Stimulated activated CD8-positive, alpha-beta memory T cell treated with anti-CD3 and anti-CD28 coated beads, Interleukin-15, amount 100 ng/mL, for 1 hour (primary cell): ENCODE results near the gene RBMS2.
"Not testable (repeated sequence)": the region's sequence is repeated elsewhere in the genome, so short reads cannot be mapped to it uniquely, and the experiment has no call there.

Source experiments
- DNase-seq: peaks from one replicate; pipeline ENCODE4 v3.0.0-alpha.2; 2020; ENCODE audit warnings: low read depth

RBMS2 gene

GRCh38 chr12:56521590-56522371, at the start of gene RBMS2:
RBMS2 (plus strand) TSS chr12:56521820; CDS start chr12:56522024, 204 bp downstream.
- DNase-seq: peak; percentile 5

GRCh38 chr12:56474389-56474788, 47.2 kb upstream of the RBMS2 start:
- no peak for DNase-seq

GRCh38 chr12:56476143-56476542, 45.5 kb upstream of the RBMS2 start:
- DNase-seq: no peak

GRCh38 chr12:56476972-56477432, 44.6 kb upstream of the RBMS2 start:
- no peak for DNase-seq

- DNase-seq: no peak
Observed at GRCh38 chr12:56477521-56478225, 43.9 kb upstream of the RBMS2 start.

- DNase-seq: no peak
Observed at GRCh38 chr12:56479625-56480024, 42.0 kb upstream of the RBMS2 start.

- no peak for DNase-seq
Observed at GRCh38 chr12:56484566-56484965, 37.1 kb upstream of the RBMS2 start.

GRCh38 chr12:56486694-56487093, 34.9 kb upstream of the RBMS2 start:
- no peak for DNase-seq

- DNase-seq: no peak
Observed at GRCh38 chr12:56487448-56488040, 34.1 kb upstream of the RBMS2 start.

- peak; percentile 46 for DNase-seq
Observed at GRCh38 chr12:56488041-56488955, 33.3 kb upstream of the RBMS2 start, which contains the start of gene GLS2. GLS2 (minus strand) TSS chr12:56488161; CDS start chr12:56488118, 43 bp downstream.

GRCh38 chr12:56490360-56490759, 31.3 kb upstream of the RBMS2 start:
- no peak for DNase-seq

GRCh38 chr12:56493409-56494105, 28.1 kb upstream of the RBMS2 start:
- DNase-seq: not testable (repeated sequence)

GRCh38 chr12:56494106-56494415, 27.6 kb upstream of the RBMS2 start:
- not testable (repeated sequence) for DNase-seq

- not testable (repeated sequence) for DNase-seq
Observed at GRCh38 chr12:56494481-56494880, 27.1 kb upstream of the RBMS2 start.

- DNase-seq: peak; percentile 42
Observed at GRCh38 chr12:56496704-56497103, 24.9 kb upstream of the RBMS2 start.

GRCh38 chr12:56498126-56498902, 23.3 kb upstream of the RBMS2 start:
- DNase-seq: not testable (repeated sequence)

GRCh38 chr12:56499452-56499851, 22.2 kb upstream of the RBMS2 start:
- DNase-seq: not testable (repeated sequence)

GRCh38 chr12:56499879-56500278, 21.7 kb upstream of the RBMS2 start:
- not testable (repeated sequence) for DNase-seq

- no peak for DNase-seq
Observed at GRCh38 chr12:56510786-56511185, 10.8 kb upstream of the RBMS2 start.

GRCh38 chr12:56514014-56514318, 7.7 kb upstream of the RBMS2 start:
- not testable (repeated sequence) for DNase-seq

GRCh38 chr12:56517854-56518253, 3.8 kb upstream of the RBMS2 start:
- DNase-seq: no peak
